ENCODE measurements around the gene LRP1B.

The LRP1B gene

DNA sequence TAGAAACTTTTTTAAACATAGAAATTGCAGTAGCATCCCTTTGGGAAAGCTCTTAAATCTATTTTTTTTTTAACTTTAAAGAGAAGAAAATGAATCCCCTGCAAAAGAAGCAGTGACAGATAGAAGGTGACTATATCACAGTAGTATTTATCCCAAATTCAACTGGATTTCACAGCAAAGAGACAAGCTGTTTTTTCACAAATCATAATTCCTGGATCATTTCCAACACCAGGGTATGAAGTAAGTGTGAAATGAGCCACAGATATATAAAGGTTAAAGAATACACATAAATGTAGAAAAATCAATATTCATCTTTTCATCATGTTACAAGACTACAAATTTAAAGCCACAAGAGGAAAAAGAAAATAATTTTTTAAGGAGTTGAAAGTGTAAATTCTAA, 1945.7 kb downstream of the LRP1B start:
- FAIRE-seq: no peak

DNA sequence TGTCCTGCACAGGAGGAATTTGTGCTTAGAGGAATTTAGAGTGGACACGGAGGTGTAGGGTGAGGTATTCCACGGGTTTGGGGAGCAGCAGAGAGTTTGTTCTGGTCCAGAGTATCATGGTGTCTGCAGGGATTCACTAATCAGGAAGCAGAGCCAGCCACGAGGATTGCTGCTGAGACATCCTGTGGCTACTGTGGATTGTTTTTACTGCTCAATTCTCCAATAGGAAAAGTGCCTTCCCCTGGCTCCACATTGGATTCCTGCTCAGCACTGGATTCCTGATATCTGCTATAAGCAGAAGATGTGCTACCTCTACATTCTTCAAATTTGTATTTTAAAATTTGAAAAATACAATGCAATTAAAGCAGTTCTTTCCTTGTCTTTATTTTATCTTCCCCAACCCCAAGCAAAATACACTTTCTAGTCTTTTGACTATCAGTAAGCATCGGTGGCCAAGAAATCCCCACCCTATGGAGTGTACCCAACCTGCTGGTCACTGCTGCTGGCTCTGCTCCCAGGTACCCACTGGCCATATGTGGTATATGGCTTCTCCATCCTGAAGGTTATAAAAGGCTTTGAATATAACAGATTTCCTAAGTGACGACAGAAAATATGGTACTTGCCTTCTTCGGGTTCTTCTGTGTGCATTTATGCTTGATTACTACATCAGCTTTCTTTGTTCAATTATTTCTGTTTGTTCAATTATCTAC, 1947.6 kb downstream of the LRP1B start:
- no peak for FAIRE-seq
